ENCODE data around the gene BPI. TPM values are rescaled to one million over a fixed set of nuclear protein-coding genes. Genes with fewer than 3 reads are reported as not detected.
"Not testable (repeated sequence)": the region's sequence is repeated elsewhere in the genome, so short reads cannot be mapped to it uniquely, and the experiment has no call there.

The BPI gene
- total RNA-seq, 2 donors from 2014 or later, result 0.14 to 0.65 TPM

DNA sequence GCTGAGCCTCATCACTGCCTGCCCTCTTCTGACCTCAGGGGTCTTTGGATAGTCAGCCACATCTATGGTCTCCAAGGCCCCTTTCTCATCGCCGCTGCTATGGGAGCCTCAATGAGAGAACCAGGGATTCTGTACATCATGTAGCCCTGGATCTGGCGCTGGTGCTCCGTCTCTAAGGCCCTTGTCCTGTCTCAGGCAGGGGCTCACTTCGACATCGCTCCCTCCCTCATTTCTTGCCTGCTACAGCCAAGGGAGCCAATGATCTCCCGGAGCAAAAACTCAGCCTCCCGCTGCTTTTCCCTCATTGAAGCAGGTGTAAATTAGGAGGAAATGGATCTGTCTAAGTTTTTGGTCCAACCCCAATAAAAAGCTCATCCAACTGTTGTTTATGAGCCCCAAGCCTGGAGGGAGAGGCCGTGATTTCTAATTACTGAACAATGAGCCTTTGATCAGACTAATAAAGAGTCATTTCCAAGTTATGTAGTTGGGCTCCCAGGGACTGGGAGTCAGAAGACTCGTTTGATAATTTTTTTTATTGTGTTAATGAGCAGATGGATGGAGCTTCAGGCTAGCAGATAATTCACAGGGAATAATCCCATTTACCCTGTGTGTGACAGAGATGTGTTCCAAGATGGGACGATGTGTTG, 73.2 kb downstream of the BPI start:
- intact Hi-C loops (cut with DNase I), result no loop called here
- no peak for DNase-seq (ENCODE audit: low spot score)

GRCh38 chr20:38377838-38378237, 73.9 kb downstream of the BPI start:
- DNase-seq (ENCODE audit: low spot score); intact Hi-C loops (cut with DNase I): not testable (repeated sequence)

GRCh38 chr20:38383147-38383546, 79.2 kb downstream of the BPI start:
- DNase-seq (ENCODE audit: low spot score), result no peak
- intact Hi-C loops (cut with DNase I), result no loop called here

DNA sequence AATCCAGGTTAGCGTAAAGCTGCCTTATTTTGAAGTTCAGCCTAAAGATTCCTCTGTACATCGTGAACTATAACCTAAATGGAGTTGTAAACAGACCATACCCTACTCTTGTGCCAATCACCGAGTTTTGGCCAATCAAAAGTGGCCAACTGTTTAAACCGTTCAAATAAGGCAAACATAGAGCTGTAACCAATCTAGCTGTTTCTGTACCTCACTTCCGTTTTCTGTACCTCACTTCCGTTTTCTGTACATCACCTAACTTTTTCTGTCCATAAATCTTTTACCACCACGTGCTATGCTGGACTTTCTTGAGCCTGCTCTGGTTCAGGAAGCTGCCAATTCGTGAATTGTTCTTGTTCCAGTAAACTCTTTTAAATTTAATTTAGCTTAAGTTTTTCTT, 82.0 kb downstream of the BPI start:
- no peak for DNase-seq (ENCODE audit: low spot score)
- intact Hi-C loops (cut with DNase I), result no loop called here

DNA sequence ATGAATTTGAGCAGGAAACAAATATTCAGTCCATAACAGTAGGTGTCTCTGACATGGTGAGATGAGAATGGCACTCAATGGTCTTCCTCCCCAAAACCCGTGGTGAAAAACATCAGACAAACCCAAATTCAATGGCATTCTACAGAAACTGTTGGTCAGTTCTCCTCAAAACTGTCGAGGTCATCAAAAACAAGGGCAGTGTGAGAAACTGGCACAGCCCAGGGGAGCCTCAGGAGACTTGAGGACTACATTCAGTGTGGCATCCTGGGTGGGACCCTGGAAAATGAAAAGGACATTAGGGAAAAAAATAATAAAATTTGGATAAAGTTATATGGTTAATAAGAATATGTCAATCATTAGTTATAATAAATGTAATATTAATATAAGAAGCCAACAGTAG, 82.9 kb downstream of the BPI start:
- intact Hi-C loops (cut with DNase I), result no loop called here
- no peak for DNase-seq (ENCODE audit: low spot score)

Other genes starting within 250 kb of the BPI start
- gene TGM2, start 138.9 kb upstream of the BPI start, total RNA-seq, result 100 to 1,000 TPM; 442 to 500 TPM
- 10 to 100 TPM; 12.9 to 18.6 TPM for gene KIAA1755, start 43.4 kb upstream of the BPI start, total RNA-seq
- gene LBP, start 42.3 kb downstream of the BPI start, total RNA-seq, result 10 to 100 TPM in 1 of 2 donors, 1 to 10 TPM in 1; 4.8 to 13.7 TPM
- gene SNHG17, start 131.2 kb downstream of the BPI start, total RNA-seq, result 10 to 100 TPM; 27.9 to 36.3 TPM
- gene RALGAPB, start 168.7 kb downstream of the BPI start, total RNA-seq, result 10 to 100 TPM; 29.7 to 33.5 TPM

All from posterior vena cava (tissue), 2 donors.